ENCODE measurements around the gene WNK2.

WNK2 gene

DNA sequence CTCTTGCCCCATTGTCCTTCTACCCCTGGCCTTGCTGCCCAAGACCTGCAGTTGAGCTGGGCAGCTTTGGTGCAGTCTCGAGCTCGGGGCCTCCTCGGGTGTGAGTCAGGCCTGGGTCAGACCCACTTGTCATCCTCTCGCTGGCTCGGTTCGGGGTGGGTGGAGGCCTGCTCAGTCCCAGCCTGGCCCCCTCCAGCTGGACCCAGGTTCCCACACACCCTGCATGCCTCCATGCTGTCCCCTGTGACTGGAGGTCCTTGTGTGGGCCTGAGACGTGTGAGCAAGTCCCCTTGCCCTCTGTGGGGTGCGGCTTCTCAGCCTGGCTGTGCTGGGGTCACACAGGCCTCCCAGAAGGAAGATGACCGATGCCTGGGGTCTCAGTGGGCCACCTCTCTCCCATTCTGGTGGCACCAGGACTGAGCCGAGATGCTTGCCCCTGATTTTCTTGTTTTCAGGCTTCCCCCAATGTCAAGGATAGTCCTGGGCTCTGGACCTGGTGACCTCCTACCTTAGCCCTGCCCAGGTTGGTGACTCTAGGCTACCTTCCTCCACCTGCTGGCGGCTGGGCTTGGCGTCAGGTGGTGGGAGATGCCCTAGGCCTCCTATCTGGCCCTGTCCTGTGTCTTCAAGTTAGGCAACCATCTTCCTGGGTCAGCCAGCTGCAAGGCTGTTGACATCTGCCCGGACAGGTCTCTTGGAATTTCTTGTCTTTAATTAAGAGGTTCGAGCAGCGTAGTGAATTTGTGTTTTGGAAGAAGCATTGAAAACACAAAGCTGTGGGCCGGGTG, 15.1 kb downstream of the WNK2 start:
- no peak for DNase-seq (ENCODE audit: low read depth in 1 of 2, low spot score in 1 of 2)

DNA sequence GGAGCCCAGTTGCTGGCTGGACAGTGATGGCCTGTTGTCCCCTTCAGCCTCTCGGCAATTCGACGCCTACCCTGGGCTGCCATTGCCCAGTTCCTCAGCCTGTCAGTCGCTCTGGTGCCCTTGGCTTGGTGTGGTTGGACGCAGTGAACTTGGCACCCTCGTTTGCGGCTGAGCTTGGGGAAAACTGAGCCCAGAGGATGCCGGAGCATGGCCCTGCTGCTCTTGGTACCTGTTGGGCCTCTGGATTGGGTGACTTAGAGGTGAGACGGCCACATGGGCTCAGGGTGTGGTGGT, 16.5 kb downstream of the WNK2 start:
- DNase-seq (ENCODE audit: low read depth in 1 of 2, low spot score in 1 of 2): no peak

DNA sequence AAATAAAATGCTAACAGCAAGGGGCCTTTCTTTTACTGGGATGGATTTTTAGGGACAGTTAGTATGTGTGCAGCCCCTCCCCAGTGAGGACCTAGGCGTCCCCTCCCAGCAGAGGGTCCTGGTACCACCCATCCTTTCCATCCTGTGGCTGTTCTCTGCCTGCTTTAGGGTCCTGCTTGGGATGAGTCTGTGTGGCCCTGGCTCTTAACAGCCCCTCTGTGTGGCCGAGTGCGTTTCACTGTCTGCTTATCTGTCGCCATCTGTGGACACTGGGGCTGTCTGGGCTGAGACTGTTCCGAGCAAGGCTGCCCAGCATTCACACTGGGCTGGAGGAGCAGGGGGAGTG, 17.0 kb downstream of the WNK2 start:
- no peak for DNase-seq (ENCODE audit: low read depth in 1 of 2, low spot score in 1 of 2)

DNA sequence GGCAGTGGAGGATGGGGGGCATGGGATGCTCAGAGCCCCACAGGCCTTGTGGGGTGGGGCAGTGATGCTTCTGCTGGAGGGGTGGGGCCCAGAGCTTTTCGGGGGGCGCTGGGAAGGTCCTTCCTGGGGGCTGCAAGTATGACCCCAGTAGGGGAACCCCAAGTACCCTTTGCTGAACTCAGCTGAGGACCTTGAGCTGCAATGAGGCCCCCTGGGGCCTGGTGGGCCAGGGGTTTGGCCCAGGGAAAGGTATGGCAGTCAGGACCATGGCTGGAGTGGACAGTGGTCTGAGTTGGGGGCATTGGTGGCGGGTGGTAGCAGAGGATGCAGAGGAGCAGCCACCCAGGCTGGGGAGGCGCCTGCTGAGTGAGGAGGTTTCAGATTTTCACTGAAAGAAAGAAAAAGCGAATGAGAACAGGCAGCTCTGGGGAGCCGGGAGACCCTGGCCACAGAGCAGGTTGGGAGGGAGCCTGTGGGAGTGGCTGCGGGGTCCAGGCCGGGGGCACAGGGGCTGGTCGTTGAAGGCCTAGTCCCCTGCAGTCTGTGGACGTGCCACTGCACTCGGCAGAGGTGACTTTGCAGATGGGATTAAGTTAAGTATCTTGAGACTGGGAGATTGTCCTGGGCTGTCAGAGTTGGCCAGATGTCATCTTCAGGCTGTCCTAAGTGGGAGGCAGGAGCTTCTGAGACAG, 19.2 kb downstream of the WNK2 start:
- no peak for DNase-seq (ENCODE audit: low read depth in 1 of 2, low spot score in 1 of 2)

DNA sequence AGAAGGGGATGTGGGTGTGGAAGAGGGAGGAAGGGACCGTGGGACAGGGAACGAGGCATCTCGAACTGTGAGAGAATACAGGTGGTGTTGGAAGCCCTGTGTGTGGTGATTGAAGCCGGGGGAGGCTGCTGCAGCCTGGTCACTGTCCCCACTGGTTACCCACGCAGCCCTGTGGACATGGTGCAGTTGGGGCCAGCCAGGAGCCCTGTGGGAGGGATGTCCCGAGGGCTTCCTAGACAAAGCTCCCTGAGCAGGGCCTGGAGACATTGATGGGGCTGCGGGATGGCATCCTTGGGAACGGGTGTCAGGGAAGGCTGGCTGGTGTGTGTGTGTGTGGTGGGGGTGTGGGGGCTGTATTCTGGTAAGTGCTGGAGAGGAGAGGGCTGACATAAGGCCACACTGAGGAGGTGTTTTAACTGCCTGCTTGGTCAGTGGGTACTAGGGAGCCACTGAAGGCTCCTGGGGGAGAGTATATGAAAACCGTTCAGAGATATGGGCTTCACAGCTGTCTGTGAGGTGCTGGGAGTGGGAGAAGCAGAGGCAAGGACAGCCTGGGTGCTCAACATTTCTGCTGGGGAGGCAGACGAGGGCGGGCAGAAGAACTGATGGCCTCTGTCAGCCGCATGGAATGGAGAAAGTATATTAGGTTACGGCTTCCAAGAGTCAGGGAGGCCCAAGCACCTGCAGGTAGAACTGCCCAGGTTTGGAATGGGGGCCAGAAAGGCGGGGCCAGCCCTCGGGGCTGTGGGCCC, 20.0 kb downstream of the WNK2 start:
- DNase-seq (ENCODE audit: low read depth in 1 of 2, low spot score in 1 of 2): no peak

DNA sequence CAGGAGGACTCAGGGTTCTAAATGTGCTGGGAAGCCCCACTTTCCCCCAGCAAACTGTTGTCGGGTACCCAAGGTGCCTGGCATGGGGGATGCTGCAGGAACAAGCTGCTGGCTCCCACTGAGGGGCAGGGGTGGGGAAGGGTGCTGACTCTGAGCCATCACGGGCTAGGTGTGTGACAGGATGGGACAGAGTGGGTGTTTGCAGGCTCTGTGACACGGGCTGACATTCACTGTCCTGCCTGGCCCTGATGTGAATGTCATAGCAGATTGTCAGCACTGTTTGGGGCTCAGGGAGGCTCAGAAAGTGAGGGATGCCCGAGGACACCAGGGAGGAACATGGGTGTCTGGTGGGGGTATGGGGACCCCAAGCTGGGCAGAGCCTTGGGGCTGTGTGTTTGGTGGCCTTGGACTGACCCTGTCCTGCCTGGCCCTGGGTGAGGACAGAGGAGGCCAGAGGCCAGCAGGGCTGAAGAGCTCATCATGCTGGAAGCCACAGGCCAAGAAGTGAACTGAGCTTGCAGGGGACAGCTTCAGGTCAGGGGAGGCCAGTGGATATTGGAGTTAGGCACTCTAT, 20.6 kb downstream of the WNK2 start:
- DNase-seq (ENCODE audit: low read depth in 1 of 2, low spot score in 1 of 2): no peak

DNA sequence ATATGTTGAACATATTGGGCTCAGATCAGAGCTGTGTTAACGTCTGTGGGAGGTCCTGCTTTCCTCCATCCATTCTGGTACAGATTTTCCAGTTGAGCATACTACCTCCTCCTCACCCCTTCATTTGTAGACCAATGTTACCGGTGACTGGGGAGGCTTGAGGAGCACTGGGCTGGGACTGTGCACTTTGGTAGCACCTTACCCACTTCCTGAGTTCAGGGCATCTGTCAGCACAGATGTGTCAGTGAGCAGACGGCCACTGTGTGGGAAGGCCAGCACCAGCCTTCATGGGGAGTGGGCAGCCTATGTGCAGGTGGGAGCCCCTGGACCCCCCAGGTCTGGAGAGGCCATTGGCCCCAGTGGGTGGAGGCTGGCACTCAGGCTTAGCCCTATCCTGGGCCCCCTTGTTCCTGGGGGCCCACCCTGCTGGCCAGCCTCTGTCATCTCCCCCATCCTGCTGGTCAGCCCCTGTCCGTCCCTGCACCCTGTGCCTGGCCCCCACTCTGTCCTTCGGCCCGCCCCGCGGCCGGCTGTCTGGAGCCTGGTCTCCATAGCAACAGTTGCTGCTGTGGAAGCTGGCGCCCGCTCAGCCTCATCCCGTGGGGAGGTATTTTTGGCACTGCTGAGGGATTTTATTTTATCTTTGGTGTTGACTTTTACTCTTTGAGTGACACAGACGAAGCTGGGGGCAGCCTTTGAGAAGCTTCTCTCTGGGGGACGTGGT, 21.3 kb downstream of the WNK2 start:
- DNase-seq (ENCODE audit: low read depth in 1 of 2, low spot score in 1 of 2): no peak

DNA sequence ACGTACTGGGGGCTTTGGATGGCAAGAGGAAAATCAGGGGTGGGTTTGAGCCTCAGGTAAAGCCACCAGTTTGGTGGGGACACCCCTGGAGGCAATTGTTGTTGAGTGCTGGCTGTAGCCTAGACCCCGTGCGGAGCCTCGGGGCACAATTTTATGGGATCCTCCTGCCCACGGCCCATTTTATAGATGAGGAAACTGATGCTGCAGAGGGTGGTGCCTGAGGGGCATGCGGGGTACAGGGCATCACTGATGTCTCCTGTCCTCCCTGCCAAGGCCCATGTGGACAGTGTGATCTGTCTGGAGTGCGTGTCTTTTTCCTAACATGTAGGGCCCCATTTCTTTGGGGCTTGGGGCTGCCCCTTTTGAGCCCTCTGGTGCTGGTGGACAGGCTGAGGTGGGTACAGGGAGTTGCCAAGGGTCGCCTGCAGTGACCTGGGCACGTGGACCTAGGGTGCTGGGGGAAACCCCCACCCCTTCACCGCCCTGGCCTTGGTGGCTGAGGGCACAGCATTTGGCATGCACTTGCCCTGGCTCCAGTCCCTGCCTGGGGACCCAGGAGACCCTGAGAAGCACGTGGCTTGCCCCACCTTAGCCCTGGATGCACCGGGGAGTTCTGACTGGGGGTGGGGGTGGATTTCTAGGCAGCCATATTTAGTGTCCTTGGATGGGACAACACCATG, 22.1 kb downstream of the WNK2 start:
- no peak for DNase-seq (ENCODE audit: low read depth in 1 of 2, low spot score in 1 of 2)

DNA sequence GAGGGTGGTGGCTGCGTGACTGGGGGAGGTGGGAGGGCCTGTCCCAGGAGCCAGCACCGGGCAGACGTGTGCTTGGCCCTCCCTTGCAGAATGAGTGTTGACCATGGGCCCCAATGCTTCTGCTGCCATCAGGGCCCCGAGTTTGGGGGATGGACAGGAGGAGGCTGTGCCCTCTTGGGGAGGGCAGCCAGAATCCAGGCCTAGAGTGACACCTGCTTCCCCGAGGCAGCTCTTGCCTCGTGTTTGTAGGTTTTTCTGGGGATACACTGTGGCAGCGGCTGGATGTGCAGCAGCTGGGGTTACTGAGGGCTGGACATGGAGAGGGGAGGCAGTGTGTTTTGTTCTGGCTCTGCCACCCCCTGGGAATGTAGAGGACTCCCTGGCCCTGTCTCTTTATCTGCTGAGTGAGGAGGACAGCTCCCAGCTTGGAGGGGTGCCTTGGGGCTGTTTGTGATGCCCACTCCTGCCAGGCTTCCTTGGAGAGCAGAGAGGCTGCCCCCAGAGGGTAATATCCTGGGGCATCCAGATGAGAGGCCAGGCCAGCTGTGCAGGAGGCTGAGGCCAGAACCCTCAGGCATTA, 22.7 kb downstream of the WNK2 start:
- DNase-seq (ENCODE audit: low read depth in 1 of 2, low spot score in 1 of 2): no peak

DNA sequence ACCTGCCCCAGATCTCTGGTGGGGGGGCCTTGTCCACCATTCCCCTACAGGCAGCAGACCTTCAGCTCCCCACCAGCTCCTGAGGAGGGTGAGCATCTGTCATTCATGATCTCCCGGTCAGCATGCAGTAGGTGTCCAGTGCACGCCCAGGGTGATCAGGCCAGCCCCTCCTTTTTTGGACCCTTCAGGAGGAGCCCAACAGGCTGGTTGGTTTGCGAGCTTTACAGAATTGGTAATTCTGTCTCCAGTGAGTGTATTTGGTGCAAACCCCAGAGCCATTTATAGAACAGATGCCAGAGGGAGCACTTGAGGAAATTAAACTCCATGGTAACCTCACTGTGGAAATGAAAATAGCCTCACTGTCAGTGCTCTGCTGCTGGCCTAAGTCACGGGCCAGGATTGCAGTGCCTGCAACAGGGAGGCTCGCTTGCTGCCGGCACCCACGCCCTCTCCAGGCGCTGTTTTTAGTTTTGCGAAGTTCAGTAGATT, 23.4 kb downstream of the WNK2 start:
- no peak for DNase-seq (ENCODE audit: low read depth in 1 of 2, low spot score in 1 of 2)

DNA sequence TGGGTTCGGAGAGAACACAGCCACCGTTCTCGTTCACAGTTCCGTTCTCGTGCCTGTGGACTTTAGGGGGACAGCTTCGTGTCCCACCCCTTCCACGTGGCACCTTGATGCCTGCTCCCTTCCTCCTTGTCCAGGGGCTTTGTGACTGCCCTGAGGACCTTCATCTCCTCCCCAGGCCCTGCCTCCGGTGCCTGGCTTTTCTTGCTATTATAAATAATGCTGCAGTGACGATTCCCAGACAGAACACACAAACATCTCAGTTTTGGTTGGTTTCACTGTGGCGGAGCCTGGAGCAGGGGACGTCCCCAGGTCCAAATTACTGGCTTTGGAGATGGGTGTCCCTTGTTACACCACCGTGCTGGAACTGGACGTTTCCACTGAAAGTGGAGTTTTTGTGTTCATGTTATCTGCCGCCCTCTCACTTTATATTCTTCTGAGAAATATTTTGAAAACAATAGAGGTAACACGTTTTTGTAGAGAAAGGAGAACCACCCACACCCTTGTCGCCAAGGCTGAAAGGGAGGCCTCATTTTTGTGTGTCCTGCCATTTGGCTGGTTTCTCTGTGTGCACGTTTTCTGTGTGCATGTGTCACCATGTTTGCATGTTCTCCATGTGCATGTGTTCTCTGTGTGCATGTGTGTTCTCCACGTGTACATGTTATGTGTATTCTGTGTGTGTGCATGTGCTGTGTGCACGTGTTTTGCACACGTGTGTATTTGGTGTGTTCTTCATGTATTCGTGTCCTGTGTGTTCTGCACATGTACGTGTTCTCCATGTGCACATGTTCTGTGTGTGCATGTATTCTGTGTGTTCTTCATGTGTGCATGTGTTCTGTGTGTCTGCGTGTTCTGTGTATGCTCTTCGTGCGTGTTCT, 24.2 kb downstream of the WNK2 start:
- DNase-seq (ENCODE audit: low read depth in 1 of 2, low spot score in 1 of 2): no peak

DNA sequence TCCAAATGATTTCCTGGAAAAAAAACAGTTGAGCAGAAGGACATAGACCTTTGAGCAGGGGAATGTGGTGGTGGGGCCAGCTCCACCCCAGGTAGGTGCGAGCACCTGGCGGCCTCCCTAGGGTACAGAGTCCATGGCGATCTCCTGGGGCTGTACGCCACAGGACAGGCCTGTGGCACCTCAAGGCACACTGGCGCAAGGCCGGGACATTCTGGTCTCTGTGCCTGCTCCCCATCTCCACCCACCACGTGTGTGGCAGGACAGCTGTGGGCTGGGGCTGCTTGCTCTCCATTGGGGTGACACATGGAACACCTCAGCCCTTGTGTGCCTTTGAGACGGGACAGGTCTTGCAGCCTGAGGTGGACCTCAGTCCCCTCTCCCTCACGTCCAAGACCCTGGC, 25.2 kb downstream of the WNK2 start:
- no peak for DNase-seq (ENCODE audit: low read depth in 1 of 2, low spot score in 1 of 2)

DNA sequence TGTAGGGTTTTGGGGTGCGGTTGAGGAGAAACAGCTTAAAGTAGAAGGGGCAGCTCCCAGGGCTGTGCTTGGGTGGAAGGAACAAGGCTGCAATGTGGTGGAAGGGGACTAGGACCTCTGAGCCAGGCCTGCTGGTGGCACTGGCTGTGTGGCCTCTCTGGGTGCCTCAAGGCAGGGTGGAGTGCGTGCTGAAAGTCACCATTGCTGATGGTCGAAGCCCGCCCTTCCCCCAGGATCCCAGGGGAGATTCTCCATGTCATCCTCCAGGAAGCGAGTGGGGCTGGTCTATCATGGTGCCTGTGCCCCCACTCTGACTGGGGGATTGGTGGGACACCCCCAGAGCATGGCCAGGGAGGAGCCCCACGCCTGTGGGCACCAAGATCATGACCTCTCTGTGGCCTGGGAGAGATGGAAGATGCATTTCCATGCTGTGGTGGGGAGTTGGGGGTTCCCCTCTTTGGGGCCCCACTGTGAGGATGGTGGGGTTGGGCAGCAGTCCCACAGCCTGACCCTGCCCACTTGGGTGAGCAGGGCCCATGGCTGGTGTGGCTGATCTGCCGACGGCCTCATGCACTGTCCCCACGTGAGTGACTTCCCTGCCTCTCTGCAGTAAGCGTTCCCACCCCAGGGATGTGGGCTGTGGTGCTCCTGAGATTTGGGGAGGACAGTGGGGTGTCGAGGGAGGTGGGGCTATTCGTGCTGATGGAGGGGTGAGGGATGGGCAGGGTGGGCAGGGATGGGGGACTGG, 25.8 kb downstream of the WNK2 start:
- no peak for DNase-seq (ENCODE audit: low read depth in 1 of 2, low spot score in 1 of 2)

DNA sequence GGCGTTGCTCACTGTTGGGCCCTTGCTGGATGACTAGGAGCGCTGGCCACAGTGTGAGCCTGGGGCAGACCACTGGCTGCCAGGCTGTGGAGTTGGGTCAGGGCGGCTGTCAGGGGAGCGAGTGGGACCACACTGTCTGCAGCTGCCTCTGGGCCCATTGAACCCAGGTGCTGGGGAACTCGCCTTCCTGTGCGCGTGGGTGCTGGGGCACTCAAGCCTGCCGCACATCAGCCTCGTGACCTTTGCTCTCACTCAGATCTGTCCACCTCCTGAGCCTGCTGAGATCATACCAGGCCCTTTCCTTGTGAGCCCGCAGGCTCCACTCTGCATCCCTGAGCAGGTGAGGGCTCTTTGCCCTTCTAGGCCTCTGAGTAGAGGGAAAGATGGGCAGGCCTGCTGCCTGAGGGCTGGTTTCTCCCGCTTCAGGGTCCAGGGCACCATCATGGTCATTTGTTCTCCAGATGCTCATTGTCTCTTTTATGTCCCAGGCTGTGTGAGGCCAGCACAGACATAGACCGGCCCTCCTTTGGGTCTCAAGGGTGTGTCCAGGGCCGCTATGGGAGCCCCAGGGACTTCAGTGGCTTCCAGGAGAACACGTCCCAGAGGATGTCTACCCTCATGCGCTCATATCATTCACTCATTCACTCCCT, 26.5 kb downstream of the WNK2 start:
- DNase-seq (ENCODE audit: low read depth in 1 of 2, low spot score in 1 of 2): no peak

DNA sequence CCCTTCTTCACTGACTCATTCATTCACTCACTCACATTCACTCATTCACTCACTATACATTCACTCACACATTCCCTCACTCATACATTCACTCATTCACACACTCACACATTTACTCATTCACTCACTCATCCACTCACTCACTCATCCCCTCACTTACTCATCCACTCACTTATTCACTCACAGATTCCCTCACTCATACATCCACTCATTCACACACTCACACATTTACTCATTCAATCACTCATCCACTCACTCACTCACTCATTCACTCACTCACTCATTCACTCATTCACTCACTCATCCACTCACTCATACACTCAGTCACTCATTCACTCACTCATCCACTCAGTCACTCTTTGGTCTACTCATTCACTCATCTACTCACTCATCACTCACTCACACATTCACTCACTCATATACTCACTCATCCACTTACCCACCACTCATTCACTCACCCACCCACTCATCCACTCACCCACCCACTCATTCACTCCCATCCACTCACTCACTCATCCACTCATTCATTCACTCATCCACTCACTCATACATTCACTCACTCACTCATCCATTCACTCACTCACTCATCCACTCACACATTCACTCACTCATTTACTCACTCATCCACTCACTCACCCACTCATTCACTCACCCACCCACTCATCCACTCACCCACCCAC, 27.2 kb downstream of the WNK2 start:
- no peak for DNase-seq (ENCODE audit: low read depth in 1 of 2, low spot score in 1 of 2)

DNA sequence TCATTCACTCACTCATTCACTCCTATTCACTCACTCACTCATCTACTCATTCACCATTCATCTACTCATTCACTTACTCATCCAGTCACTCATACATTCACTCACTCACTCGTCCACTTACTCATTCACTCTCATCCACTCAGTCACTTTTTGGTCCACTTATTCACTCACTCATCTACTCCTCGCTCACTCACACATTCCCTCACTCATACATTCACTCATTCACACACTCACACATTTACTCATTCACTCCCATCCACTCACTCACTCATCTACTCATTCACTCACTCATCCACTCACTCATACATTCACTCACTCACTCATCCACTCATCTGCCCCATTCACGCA, 27.7 kb downstream of the WNK2 start:
- DNase-seq (ENCODE audit: low read depth in 1 of 2, low spot score in 1 of 2): no peak

DNA sequence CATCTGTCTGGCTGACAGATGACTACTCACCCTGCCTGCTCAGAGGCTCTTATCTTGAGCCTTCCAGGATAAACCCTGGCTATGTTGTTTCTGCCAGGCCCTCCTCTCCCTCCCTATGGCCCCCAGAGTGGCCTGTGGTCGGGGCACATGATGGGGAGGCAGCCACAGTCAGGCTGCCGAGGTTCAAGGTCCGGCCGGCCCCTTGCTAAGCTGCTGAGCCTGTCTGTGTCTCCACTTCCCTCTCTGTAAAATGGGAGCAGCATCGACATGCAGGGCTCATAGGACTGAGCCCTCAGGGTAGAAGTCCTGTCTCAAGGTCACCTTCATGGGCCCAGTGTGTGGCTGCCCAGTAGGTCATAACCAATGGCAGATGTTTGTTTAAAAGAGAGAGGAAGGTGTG, 28.5 kb downstream of the WNK2 start:
- no peak for DNase-seq (ENCODE audit: low read depth in 1 of 2, low spot score in 1 of 2)

DNA sequence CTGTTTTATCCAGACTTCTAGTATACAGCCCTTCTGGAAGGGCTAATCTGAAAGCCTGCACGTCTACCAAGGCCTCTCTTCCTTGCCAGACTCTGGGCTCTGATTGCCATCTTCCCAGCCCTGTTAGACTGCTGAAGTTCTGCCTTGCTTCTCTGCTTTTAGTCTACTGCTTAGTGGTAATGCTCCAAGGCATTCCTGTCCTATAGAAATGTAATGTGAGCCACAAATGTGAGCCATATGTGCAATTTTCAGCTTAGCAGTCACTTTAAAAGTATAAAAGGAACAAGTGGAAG, 32.1 kb downstream of the WNK2 start:
- no peak for DNase-seq (ENCODE audit: low read depth in 1 of 2, low spot score in 1 of 2)
